ENCODE measurements around the gene PLEKHM3. TPM values are rescaled to one million over a fixed set of nuclear protein-coding genes. Genes with fewer than 3 reads are reported as not detected.

Gene PLEKHM3
- total RNA-seq, 1 experiment from 2014 or later, result 6.5 TPM

GRCh38 chr2:208017721-208018120 is 7.6 kb downstream of the PLEKHM3 start:
- ChIA-PET POLR2A (ENCODE audit: low non-redundant PET) (no interaction called here), CTCF (no interaction called here)
- Histone ChIP-seq H3K9me3 (ENCODE audit: low read depth, low read length, poor library complexity, severe bottlenecking) (no peaks in the 10 kb centered on the region), H3K4me3 (ENCODE audit: low read depth, low read length, poor library complexity, severe bottlenecking) (no peak overlapping the region), H3K27ac (ENCODE audit: low read depth, low read length, poor library complexity, severe bottlenecking) (no peak overlapping the region), H3K36me3 (ENCODE audit: insufficient read depth, low read length, poor library complexity, severe bottlenecking) (no peaks in the 10 kb centered on the region), H3K4me1 (ENCODE audit: insufficient read depth, low read length, poor library complexity, severe bottlenecking) (no peaks in the 10 kb centered on the region), H3K27me3 (replicated peaks; ENCODE audit: insufficient read depth, low read depth, low read length, poor library complexity) (no peaks in the 10 kb centered on the region)
- TF ChIP-seq EZH2 (IDR thresholded peaks at IDR 0.05; ENCODE audit: borderline replicate concordance, low read depth, low read length, poor library complexity, severe bottlenecking), result no peak
- TF ChIP-seq CTCF (conservative IDR thresholded peaks at IDR 0.05; ENCODE audit: low read depth, low read length), result no peak
- intact Hi-C loops (cut with micrococcal nuclease; ENCODE audit: unreplicated experiment), result no loop called here
- no peak for DNase-seq (ENCODE audit: low spot score)
- no TSS peak for BruUV-seq (replicated peaks)

GRCh38 chr2:208015475-208015874 is 9.9 kb downstream of the PLEKHM3 start:
- Histone ChIP-seq H3K27me3 (replicated peaks; ENCODE audit: insufficient read depth, low read depth, low read length, poor library complexity) (no peaks in the 10 kb centered on the region), H3K27ac (ENCODE audit: low read depth, low read length, poor library complexity, severe bottlenecking) (no peak overlapping the region), H3K9me3 (ENCODE audit: low read depth, low read length, poor library complexity, severe bottlenecking) (no peaks in the 10 kb centered on the region), H3K4me1 (ENCODE audit: insufficient read depth, low read length, poor library complexity, severe bottlenecking) (no peaks in the 10 kb centered on the region), H3K4me3 (ENCODE audit: low read depth, low read length, poor library complexity, severe bottlenecking) (no peak overlapping the region), H3K36me3 (ENCODE audit: insufficient read depth, low read length, poor library complexity, severe bottlenecking) (no peaks in the 10 kb centered on the region)
- intact Hi-C loops (cut with micrococcal nuclease; ENCODE audit: unreplicated experiment), result no loop called here
- POLR2A ChIA-PET (ENCODE audit: low non-redundant PET), result no interaction called here
- no TSS peak for BruUV-seq (replicated peaks)
- CTCF ChIA-PET, result no interaction called here
- TF ChIP-seq CTCF (conservative IDR thresholded peaks at IDR 0.05; ENCODE audit: low read depth, low read length), result no peak
- TF ChIP-seq EZH2 (IDR thresholded peaks at IDR 0.05; ENCODE audit: borderline replicate concordance, low read depth, low read length, poor library complexity, severe bottlenecking), result no peak
- no peak for DNase-seq (ENCODE audit: low spot score)

DNA sequence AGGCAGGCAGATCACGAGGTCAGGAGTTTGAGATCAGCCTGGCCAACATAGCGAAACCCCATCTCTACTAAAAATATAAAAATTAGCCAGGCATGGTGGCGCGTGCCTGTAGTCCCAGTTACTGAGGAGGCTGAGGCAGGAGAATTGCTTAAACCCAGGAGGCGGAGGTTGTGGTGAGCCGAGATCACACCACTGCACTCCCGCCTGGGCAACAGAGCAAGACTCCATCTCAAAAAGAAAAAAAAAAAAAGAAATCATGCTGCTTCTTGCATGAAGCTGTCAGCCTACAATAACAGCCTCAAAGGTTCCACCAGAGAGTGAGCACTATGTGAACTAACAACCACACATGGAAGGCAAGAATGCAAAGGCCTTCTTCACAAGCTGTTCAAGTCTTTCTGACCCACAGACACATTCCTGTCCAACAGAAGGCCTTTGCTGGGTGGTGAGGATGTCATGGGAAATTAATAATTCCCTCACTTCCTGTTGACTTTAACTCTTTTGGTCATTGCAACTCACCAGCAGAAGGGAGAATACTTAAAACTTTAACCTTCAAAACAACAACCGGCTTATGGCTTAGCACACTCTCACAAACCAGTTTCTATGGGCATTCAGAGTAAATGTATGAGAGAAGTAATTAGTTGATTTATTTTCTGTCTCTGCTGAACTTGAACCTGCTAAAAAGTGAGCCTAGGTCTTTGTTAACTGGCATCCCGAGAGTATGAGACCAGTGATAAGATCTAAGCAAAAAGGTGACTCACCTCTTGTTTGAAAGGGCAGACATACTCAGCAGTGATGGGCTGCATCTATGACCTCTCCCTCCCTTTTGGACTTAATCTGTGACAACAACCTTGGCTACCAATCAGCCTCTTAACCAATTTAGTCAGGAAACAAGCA is 11.8 kb downstream of the PLEKHM3 start:
- CTCF ChIA-PET, result no interaction called here
- Histone ChIP-seq H3K36me3 (ENCODE audit: insufficient read depth, low read length, poor library complexity, severe bottlenecking) (no peaks in the 10 kb centered on the region), H3K27ac (ENCODE audit: low read depth, low read length, poor library complexity, severe bottlenecking) (no peak overlapping the region), H3K9me3 (ENCODE audit: low read depth, low read length, poor library complexity, severe bottlenecking) (no peaks in the 10 kb centered on the region), H3K27me3 (replicated peaks; ENCODE audit: insufficient read depth, low read depth, low read length, poor library complexity) (no peaks in the 10 kb centered on the region), H3K4me3 (ENCODE audit: low read depth, low read length, poor library complexity, severe bottlenecking) (no peak overlapping the region), H3K4me1 (ENCODE audit: insufficient read depth, low read length, poor library complexity, severe bottlenecking) (no peaks in the 10 kb centered on the region)
- intact Hi-C loops (cut with micrococcal nuclease; ENCODE audit: unreplicated experiment), result no loop called here
- no peak for DNase-seq (ENCODE audit: low spot score)
- TF ChIP-seq EZH2 (IDR thresholded peaks at IDR 0.05; ENCODE audit: borderline replicate concordance, low read depth, low read length, poor library complexity, severe bottlenecking) (no peak), CTCF (conservative IDR thresholded peaks at IDR 0.05; ENCODE audit: low read depth, low read length) (no peak)
- POLR2A ChIA-PET (ENCODE audit: low non-redundant PET), result no interaction called here
- BruUV-seq (replicated peaks), result no TSS peak

Data from A673 (cell line).